Calu3 (cell line): Measurements from ENCODE around the gene SPTBN2. TPM values are rescaled to one million over a fixed set of nuclear protein-coding genes. Genes with fewer than 3 reads are reported as not detected.

Experiments used
- BruUV-seq: library from RNA; stranded (reverse); fragments of 400-500 nt; replicated peaks from 2 replicates; lab custom pipeline; 2021; lab: Mats Ljungman, UMichigan
- CTCF ChIA-PET: fragments of 300-600 bp; sonication (Branson Sonifier 250); formaldehyde crosslinking; loops from one replicate; lab custom pipeline; 2022; ENCODE audit warnings: antibody characterized with exemption; lab: Charles Lee
- DNase-seq: peaks from one replicate; pipeline ENCODE4 v3.0.0; 2022
- H3K27ac Mint-ChIP-seq: one replicate; pipeline ENCODE4 v1.8.0; 2022; ENCODE audit warnings: mixed read lengths; ENCODE audit not compliant: unreplicated experiment
- H3K27me3 Mint-ChIP-seq: one replicate; pipeline ENCODE4 v1.8.0; 2022; ENCODE audit warnings: mixed read lengths; ENCODE audit not compliant: unreplicated experiment
- H3K36me3 Mint-ChIP-seq: one replicate; pipeline ENCODE4 v1.8.0; 2022; ENCODE audit warnings: mild to moderate bottlenecking, moderate library complexity, mixed read lengths; ENCODE audit not compliant: insufficient read depth, unreplicated experiment
- H3K4me1 Mint-ChIP-seq: one replicate; pipeline ENCODE4 v1.8.0; 2022; ENCODE audit warnings: mild to moderate bottlenecking, low read depth, mixed read lengths; ENCODE audit not compliant: unreplicated experiment
- H3K4me3 Mint-ChIP-seq: one replicate; pipeline ENCODE4 v1.8.0; 2022; ENCODE audit warnings: mild to moderate bottlenecking, low read depth, moderate library complexity, mixed read lengths; ENCODE audit not compliant: unreplicated experiment
- H3K9me3 Mint-ChIP-seq: one replicate; pipeline ENCODE4 v1.8.0; 2022; ENCODE audit warnings: low read depth, mixed read lengths; ENCODE audit not compliant: unreplicated experiment
- intact Hi-C: fragments of 100-400 bp; cut with micrococcal nuclease; formaldehyde crosslinking; loops from one replicate; pipeline ENCODE4 v1.10.0; 2022; ENCODE audit not compliant: unreplicated experiment
- total RNA-seq: library from RNA; stranded (reverse); gene quantifications from 2 replicates; pipeline ENCODE4 v1.2.3, GENCODE V29; 2022
- TF ChIP-seq, protein P1 (sequence below): fragments of 200-600 bp; IDR thresholded peaks from one replicate; pipeline ENCODE4 v1.8.0; 2022; ENCODE audit warnings: antibody characterized with exemption; ENCODE audit not compliant: unreplicated experiment

The SPTBN2 gene
- total RNA-seq, 1 experiment from 2014 or later: 41.3 TPM

DNA sequence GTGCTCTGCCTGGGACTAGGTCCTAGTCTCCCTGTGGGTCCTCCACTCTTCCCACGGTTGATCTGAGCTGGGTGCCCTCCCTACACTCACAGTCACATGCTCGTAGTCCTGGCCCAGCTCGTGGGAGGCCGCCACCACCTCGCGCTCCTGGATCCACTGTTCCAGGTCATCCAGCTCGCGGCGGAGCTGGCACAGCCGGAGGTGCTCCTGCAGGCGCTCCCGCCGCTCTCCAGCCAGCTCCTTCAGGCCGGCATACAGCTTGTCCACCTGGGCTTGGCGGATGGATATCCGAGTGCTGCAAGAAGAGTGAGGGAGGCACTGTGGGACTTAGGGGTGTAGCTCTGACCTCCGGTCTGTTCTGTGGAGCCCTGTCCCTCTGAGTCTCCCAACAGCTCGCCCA lies 36.6 kb downstream of the SPTBN2 start:
- Mint-ChIP-seq H3K27me3 (no peaks in the 10 kb centered on the region), H3K4me1 (no peaks in the 10 kb centered on the region), H3K36me3 (peaks cover 61% of the 10 kb centered on the region), H3K4me3 (no peak overlapping the region), H3K27ac (no peak overlapping the region), H3K9me3 (no peaks in the 10 kb centered on the region)
- no peak for DNase-seq
- intact Hi-C loops: no loop called here
- CTCF ChIA-PET: interaction anchor here (0.5 to 0.9 kb wide), 3 partner anchors 53 to 209 kb away, joined by 3 to 4 read pairs (median 3); no protein-coding TSS in a partner anchor
- BruUV-seq: no TSS peak
- TF ChIP-seq, protein P1, sequence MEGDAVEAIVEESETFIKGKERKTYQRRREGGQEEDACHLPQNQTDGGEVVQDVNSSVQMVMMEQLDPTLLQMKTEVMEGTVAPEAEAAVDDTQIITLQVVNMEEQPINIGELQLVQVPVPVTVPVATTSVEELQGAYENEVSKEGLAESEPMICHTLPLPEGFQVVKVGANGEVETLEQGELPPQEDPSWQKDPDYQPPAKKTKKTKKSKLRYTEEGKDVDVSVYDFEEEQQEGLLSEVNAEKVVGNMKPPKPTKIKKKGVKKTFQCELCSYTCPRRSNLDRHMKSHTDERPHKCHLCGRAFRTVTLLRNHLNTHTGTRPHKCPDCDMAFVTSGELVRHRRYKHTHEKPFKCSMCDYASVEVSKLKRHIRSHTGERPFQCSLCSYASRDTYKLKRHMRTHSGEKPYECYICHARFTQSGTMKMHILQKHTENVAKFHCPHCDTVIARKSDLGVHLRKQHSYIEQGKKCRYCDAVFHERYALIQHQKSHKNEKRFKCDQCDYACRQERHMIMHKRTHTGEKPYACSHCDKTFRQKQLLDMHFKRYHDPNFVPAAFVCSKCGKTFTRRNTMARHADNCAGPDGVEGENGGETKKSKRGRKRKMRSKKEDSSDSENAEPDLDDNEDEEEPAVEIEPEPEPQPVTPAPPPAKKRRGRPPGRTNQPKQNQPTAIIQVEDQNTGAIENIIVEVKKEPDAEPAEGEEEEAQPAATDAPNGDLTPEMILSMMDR: no peak

DNA sequence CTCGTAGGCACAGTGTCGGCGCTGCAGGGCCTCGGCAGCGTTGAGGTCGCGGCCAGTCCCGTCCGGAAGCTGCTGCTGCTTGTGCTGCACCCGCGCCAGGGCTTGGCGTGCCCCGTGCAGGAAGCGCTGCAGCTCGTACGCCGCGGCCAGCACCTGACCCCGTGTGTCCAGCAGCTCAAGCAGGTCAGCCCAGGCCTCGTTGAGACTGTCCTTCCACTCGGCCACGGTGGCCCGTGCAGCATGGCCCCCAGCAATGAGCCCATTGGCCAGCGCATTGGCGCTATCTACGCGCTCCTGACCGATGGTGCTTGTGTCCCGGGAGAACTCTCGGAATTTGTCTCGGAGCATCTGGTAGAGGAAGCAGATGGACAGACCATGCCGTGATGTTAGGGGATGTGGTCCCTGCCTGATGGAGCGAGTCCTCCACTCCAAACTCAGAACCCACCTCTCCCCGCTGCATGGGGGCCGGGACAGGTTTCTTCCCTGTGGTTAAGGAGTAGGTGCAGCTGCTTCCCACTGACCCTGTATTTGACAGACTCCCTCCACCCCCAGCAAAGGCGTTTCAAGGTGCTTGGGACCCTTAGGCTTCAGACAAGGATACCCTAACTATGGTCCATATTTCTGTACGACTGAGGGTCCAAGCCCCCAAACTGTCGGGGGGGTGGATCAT lies 37.6 kb downstream of the SPTBN2 start:
- no peaks in the 10 kb centered on the region for H3K9me3 Mint-ChIP-seq
- CTCF ChIA-PET: no interaction called here
- H3K36me3 Mint-ChIP-seq: peaks cover 65% of the 10 kb centered on the region
- TF ChIP-seq, protein P1: no peak
- H3K27ac Mint-ChIP-seq: no peak overlapping the region
- BruUV-seq: no TSS peak
- DNase-seq: no peak
- no peaks in the 10 kb centered on the region for H3K27me3 Mint-ChIP-seq
- H3K4me1 Mint-ChIP-seq: no peaks in the 10 kb centered on the region
- intact Hi-C loops: no loop called here
- H3K4me3 Mint-ChIP-seq: no peak overlapping the region

DNA sequence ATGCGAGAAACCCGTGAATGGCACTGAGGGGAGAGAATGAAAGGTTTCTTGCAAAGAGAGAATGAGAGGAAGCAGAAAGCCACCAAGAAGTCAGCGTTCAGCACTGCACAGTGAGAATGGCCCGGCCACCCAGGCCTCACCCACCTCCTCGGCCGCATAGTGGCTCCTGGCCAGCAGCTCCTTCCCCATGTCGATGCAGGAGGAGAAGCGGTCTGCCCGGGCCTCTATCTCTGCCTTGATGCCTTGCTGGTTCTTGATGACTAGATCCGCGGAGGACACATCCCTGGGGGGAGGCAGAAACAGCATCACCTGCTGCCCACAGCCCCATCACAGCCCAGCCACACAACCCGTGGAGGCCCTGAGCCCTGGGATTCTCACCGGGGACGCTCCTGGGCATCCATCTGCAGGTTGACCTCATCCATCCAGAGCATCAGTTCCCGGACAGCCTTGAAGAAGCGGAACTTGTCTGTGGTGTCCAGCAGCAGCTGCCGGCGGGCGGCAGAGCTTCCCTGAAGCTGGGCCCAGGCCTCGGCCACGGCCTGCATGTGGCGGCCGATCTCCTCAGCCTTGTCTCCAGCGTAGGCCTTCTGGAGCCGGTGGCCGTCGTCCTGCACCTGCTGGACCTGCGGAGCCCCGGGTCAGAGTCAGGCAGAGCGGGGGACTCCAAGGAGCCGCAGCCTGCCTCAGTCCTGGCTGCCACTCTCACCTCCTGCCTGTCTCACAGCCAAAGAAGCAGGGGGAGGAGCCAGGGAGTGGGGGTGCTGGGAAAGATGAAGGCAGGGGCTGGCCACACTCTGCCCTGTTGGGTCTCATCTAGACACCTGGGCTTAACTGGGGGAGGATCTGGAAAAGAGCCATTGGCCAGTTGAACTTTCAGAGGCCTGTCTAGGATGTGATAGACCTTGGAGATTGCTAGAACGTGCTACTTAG lies 39.1 kb downstream of the SPTBN2 start:
- CTCF ChIA-PET: no interaction called here
- Mint-ChIP-seq H3K36me3 (peaks cover 55% of the 10 kb centered on the region), H3K27ac (no peak overlapping the region), H3K4me3 (no peak overlapping the region), H3K4me1 (no peaks in the 10 kb centered on the region), H3K9me3 (no peaks in the 10 kb centered on the region), H3K27me3 (no peaks in the 10 kb centered on the region)
- no TSS peak for BruUV-seq
- TF ChIP-seq, protein P1: no peak
- no peak for DNase-seq
- intact Hi-C loops: no loop called here

DNA sequence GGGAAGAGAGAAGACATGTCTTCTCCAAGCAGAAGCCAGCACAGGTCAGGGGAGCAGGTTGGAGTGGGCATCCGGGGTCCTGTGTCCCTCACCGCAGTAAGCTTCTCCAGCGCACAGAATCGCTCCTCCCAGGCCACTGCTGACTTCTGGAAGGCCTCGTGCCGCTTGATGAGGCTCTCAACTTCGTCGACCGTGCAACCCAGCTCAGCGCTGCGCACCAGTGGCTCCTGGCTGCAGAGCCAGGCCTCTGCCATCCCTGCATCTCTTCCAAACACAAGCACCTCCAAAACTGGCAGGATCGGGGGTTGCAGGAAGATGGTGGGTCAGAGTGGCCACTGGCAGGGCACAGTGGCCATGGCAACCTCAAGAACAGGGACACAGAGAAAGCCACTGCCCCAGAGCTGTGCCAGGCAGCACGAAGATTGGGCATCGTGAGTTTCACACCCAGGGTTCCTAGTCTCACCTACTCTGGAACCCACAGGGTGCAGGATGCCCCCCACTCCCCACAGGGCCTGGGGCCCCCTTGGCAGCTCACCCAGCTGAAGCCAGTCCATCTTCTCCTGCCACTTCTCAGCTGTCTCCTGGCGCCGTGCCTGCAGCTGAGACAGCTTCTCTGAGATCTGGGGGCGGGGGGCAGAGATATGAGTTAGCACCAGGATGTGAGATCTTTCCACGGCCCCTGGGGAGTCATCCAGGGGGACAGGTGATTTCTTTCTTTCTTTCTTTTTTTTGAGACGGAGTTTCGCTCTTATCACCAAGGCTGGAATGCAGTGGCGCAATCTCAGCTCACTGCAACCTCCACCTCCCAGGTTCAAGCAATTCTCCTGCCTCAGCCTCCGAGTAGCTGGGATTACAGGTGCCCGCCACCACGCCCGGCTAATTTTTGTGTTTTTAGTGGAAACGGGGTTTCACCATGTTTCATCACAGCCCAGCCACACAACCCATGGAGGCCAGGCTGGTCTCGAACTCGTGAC lies 40.2 kb downstream of the SPTBN2 start:
- Mint-ChIP-seq H3K9me3 (no peaks in the 10 kb centered on the region), H3K36me3 (peaks cover 46% of the 10 kb centered on the region), H3K4me3 (no peak overlapping the region), H3K27ac (no peak overlapping the region), H3K4me1 (no peaks in the 10 kb centered on the region), H3K27me3 (no peaks in the 10 kb centered on the region)
- TF ChIP-seq, protein P1: no peak
- CTCF ChIA-PET: no interaction called here
- BruUV-seq: no TSS peak
- intact Hi-C loops: no loop called here
- DNase-seq: no peak
